ENCODE results near the gene LTBP4. TPM values are rescaled to one million over a fixed set of nuclear protein-coding genes. Genes with fewer than 3 reads are reported as not detected.

LTBP4 gene
- total and polyA plus RNA-seq, 2 donors (not counting 1 experiment from before 2014, with no cell fraction given): 81.2 to 105 TPM

DNA sequence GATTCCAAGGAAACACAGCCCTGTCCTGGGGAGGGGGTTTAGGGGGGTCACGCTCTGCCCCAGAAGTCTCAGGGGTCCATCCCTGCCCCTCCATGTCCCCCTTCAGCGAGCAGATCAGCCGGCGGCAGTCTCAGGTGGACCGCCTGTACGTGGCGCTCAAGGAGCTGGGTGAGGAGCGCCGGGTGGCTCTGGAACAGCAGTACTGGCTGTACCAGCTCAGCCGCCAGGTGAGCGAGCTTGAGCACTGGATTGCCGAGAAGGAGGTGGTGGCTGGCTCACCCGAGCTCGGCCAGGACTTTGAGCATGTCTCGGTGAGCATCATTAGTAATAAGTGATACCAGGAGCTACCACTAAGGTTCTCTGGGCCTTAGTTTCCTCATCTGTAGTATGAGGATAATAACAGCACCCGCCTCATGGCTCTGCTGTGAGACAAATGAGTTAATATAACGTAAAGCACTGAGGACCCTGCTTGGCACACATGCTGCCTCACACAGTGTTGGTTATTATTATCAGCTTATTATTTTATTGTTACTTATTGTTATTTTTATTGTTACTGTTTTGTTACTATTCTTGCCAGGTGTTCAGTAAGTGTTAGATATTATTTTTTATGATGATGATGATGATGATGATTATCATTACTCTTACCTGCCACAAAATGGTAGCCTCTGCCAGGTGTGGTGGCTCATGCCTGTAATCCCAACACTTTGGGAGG is 45.0 kb upstream of the LTBP4 start:
- POLR2A ChIA-PET: no interaction called here
- TF ChIP-seq, protein P1, sequence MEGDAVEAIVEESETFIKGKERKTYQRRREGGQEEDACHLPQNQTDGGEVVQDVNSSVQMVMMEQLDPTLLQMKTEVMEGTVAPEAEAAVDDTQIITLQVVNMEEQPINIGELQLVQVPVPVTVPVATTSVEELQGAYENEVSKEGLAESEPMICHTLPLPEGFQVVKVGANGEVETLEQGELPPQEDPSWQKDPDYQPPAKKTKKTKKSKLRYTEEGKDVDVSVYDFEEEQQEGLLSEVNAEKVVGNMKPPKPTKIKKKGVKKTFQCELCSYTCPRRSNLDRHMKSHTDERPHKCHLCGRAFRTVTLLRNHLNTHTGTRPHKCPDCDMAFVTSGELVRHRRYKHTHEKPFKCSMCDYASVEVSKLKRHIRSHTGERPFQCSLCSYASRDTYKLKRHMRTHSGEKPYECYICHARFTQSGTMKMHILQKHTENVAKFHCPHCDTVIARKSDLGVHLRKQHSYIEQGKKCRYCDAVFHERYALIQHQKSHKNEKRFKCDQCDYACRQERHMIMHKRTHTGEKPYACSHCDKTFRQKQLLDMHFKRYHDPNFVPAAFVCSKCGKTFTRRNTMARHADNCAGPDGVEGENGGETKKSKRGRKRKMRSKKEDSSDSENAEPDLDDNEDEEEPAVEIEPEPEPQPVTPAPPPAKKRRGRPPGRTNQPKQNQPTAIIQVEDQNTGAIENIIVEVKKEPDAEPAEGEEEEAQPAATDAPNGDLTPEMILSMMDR (IDR thresholded peaks at IDR 0.05): no peak
- no peak for TF ChIP-seq EZH2 (IDR thresholded peaks at IDR 0.05; ENCODE audit: borderline replicate concordance, insufficient read depth, low read depth, low read length, poor library complexity, severe bottlenecking)
- DNase-seq (no peak), ATAC-seq (ENCODE audit: low read depth) (no peak)
- peaks cover 0 to 5% (median 0%) of the 10 kb centered on the region in 3 donors for H3K9me3 ChIP-seq (ENCODE audit: control extremely low read depth in 1 of 3, control insufficient read depth in 2 of 3, insufficient read depth in 1 of 3, low read length in 2 of 3)
- H3K9ac ChIP-seq (ENCODE audit: low read length): no peak overlapping the region
- H3K4me2 ChIP-seq (replicated peaks; ENCODE audit: low read depth, low read length, poor library complexity, severe bottlenecking): no peak overlapping the region
- Mint-ChIP-seq H3K4me1 (no peaks in the 10 kb centered on the region), H3K27me3 (peaks cover 45% of the 10 kb centered on the region), H3K4me3 (no peak overlapping the region), H3K9me3 (ENCODE audit: insufficient read depth) (no peaks in the 10 kb centered on the region), H3K27ac (no peak overlapping the region)
- no peaks in the 10 kb centered on the region for H3K4me1 ChIP-seq (ENCODE audit: control insufficient read depth in 2 of 2, insufficient read depth in 2 of 2, low read length in 2 of 2)
- intact Hi-C loops (cut with micrococcal nuclease): no loop called here
- H3K36me3 ChIP-seq (replicated peaks in 1 of 2; ENCODE audit: control extremely low read depth in 1 of 2, control insufficient read depth in 1 of 2, extremely low read depth in 1 of 2, insufficient read depth in 2 of 2, low read length in 1 of 2): no peaks in the 10 kb centered on the region
- no peaks in the 10 kb centered on the region for H3K79me2 ChIP-seq (ENCODE audit: control insufficient read depth, insufficient read depth, low read length)
- no peak overlapping the region for H3K4me3 ChIP-seq (ENCODE audit: control extremely low read depth in 1 of 5, extremely low read depth in 1 of 5, insufficient read depth in 1 of 5, low read depth in 2 of 5, low read length in 4 of 5)
- no peak overlapping the region for H2AFZ ChIP-seq (ENCODE audit: insufficient read depth, low read depth, low read length, poor library complexity, severe bottlenecking)
- peaks cover 0 to 45% (median 12%) of the 10 kb centered on the region in 4 experiments for H3K27me3 ChIP-seq (replicated peaks in 1 of 4; ENCODE audit: control extremely low read depth in 1 of 4, control insufficient read depth in 3 of 4, insufficient read depth in 4 of 4, low read length in 3 of 4)
- no peaks in the 10 kb centered on the region for H4K20me1 ChIP-seq (ENCODE audit: control insufficient read depth, insufficient read depth, low read length, poor library complexity, severe bottlenecking)
- H3K27ac ChIP-seq (ENCODE audit: low read length in 2 of 2): no peak overlapping the region
- 94% methylated on average over 12 of the region's 17 CpGs for WGBS (ENCODE audit: insufficient coverage)
- CTCF ChIA-PET: interaction anchor here (0.6 to 2.1 kb wide), 5 partner anchors 10 to 251 kb away, joined by 3 to 4 read pairs (median 3); no protein-coding TSS in a partner anchor

DNA sequence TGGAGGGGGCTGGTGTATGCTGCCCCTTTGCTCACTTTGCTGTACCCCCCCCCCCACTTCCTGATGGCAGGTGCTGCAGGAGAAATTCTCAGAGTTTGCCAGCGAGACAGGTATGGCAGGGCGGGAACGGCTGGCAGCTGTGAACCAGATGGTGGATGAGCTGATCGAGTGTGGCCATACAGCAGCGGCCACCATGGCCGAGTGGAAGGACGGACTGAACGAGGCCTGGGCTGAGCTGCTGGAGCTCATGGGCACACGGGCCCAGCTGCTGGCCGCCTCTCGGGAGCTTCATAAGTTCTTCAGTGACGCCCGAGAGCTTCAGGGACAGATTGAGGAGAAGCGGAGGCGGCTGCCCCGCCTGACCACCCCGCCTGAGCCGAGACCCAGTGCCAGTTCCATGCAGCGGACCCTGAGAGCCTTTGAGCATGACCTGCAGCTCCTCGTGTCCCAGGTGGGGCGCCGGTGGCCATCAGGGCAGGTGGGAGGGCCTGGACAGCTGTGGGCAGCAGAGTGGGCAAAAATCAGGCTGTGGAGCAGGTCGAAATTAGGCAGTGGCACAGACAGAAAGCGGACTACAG is 44.1 kb upstream of the LTBP4 start:
- Mint-ChIP-seq H3K4me1 (no peaks in the 10 kb centered on the region), H3K9me3 (ENCODE audit: insufficient read depth) (no peaks in the 10 kb centered on the region), H3K27ac (no peak overlapping the region), H3K4me3 (no peak overlapping the region), H3K27me3 (peaks cover 47% of the 10 kb centered on the region)
- DNase-seq: no peak
- Histone ChIP-seq H3K4me2 (replicated peaks; ENCODE audit: low read depth, low read length, poor library complexity, severe bottlenecking) (no peak overlapping the region), H3K36me3 (replicated peaks in 1 of 2; ENCODE audit: control extremely low read depth in 1 of 2, control insufficient read depth in 1 of 2, extremely low read depth in 1 of 2, insufficient read depth in 2 of 2, low read length in 1 of 2) (no peaks in the 10 kb centered on the region), H3K9me3 (ENCODE audit: control extremely low read depth in 1 of 3, control insufficient read depth in 2 of 3, insufficient read depth in 1 of 3, low read length in 2 of 3) (peaks cover 0 to 5% (median 0%) of the 10 kb centered on the region in 3 donors), H2AFZ (ENCODE audit: insufficient read depth, low read depth, low read length, poor library complexity, severe bottlenecking) (no peak overlapping the region), H3K79me2 (ENCODE audit: control insufficient read depth, insufficient read depth, low read length) (no peaks in the 10 kb centered on the region), H4K20me1 (ENCODE audit: control insufficient read depth, insufficient read depth, low read length, poor library complexity, severe bottlenecking) (no peaks in the 10 kb centered on the region), H3K27ac (ENCODE audit: low read length in 2 of 2) (no peak overlapping the region), H3K4me3 (ENCODE audit: control extremely low read depth in 1 of 5, extremely low read depth in 1 of 5, insufficient read depth in 1 of 5, low read depth in 2 of 5, low read length in 4 of 5) (no peak overlapping the region), H3K27me3 (replicated peaks in 1 of 4; ENCODE audit: control extremely low read depth in 1 of 4, control insufficient read depth in 3 of 4, insufficient read depth in 4 of 4, low read length in 3 of 4) (peaks cover 0 to 42% (median 12%) of the 10 kb centered on the region in 4 experiments), H3K9ac (ENCODE audit: low read length) (no peak overlapping the region), H3K4me1 (ENCODE audit: control insufficient read depth in 2 of 2, insufficient read depth in 2 of 2, low read length in 2 of 2) (no peaks in the 10 kb centered on the region)
- intact Hi-C loops (cut with micrococcal nuclease): no loop called here
- 89% methylated on average over 24 of the region's 24 CpGs for WGBS (ENCODE audit: insufficient coverage)
- no peak for ATAC-seq (ENCODE audit: low read depth)
- no peak for TF ChIP-seq EZH2 (IDR thresholded peaks at IDR 0.05; ENCODE audit: borderline replicate concordance, insufficient read depth, low read depth, low read length, poor library complexity, severe bottlenecking)
- TF ChIP-seq, protein P1 (IDR thresholded peaks at IDR 0.05): no peak
- CTCF ChIA-PET: interaction anchor here (0.7 to 2.4 kb wide), 6 partner anchors 11 to 1015 kb away, joined by 3 to 7 read pairs (median 3); no protein-coding TSS in a partner anchor
- POLR2A ChIA-PET: no interaction called here
